ENCODE data around the gene INAVA. TPM values are rescaled to one million over a fixed set of nuclear protein-coding genes. Genes with fewer than 3 reads are reported as not detected.

INAVA gene
- total and polyA plus RNA-seq, 4 donors = 0.19 to 3.1 (median 0.50) TPM

GRCh38 chr1:200906491-200906890 lies 11.8 kb downstream of the INAVA start:
- Histone ChIP-seq H3K4me3 (ENCODE audit: low read depth in 1 of 3, low read length in 3 of 3) (no peak overlapping the region), H3K27ac (ENCODE audit: low read depth in 1 of 2, low read length in 2 of 2) (no peak overlapping the region), H3K36me3 (ENCODE audit: control insufficient read depth in 4 of 4, insufficient read depth in 3 of 4, low read depth in 1 of 4, low read length in 3 of 4) (no peaks in the 10 kb centered on the region), H3K9ac (ENCODE audit: low read depth in 1 of 2, low read length in 2 of 2) (no peak overlapping the region), H3K4me1 (ENCODE audit: control insufficient read depth in 4 of 4, insufficient read depth in 4 of 4, low read length in 3 of 4) (no peaks in the 10 kb centered on the region), H3K9me3 (ENCODE audit: control insufficient read depth in 4 of 4, low read length in 3 of 4) (no peaks in the 10 kb centered on the region), H3K27me3 (ENCODE audit: control insufficient read depth in 4 of 4, insufficient read depth in 4 of 4, low read length in 3 of 4) (no peaks in the 10 kb centered on the region)
- no peak for DNase-seq (ENCODE audit: low spot score)
- TF ChIP-seq MAX (IDR thresholded peaks at IDR 0.05) = no peak
- no peak for TF ChIP-seq EGR1 (IDR thresholded peaks at IDR 0.05; ENCODE audit: low read depth in 2 of 2)
- no peak for TF ChIP-seq FOXA2 (IDR thresholded peaks at IDR 0.05)
- 98% methylated on average over 2 of the region's 2 CpGs for WGBS

- TF ChIP-seq RAD21 (IDR thresholded peaks at IDR 0.05) = no peak
- TF ChIP-seq HNF4A (conservative IDR thresholded peaks at IDR 0.05) = no peak
- no peak for TF ChIP-seq HNF4G (IDR thresholded peaks at IDR 0.05)
- TF ChIP-seq NR2F2 (IDR thresholded peaks at IDR 0.05) = no peak
- TF ChIP-seq, protein P1, sequence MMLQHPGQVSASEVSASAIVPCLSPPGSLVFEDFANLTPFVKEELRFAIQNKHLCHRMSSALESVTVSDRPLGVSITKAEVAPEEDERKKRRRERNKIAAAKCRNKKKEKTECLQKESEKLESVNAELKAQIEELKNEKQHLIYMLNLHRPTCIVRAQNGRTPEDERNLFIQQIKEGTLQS (IDR thresholded peaks at IDR 0.05) = no peak
- no peak for TF ChIP-seq MAX (IDR thresholded peaks at IDR 0.05)
- no peak for TF ChIP-seq FOXA1 (IDR thresholded peaks at IDR 0.05)
- no peak for TF ChIP-seq CTCF (IDR thresholded peaks at IDR 0.05; ENCODE audit: low read depth, low read length, missing input control)
- no peak for TF ChIP-seq REST (IDR thresholded peaks at IDR 0.05)
- TF ChIP-seq GABPA (IDR thresholded peaks at IDR 0.05 in 1 of 2, conservative IDR thresholded peaks at IDR 0.05 in 1 of 2) = no peak
- no peak for TF ChIP-seq RXRA (IDR thresholded peaks at IDR 0.05)
- TF ChIP-seq YY1 (IDR thresholded peaks at IDR 0.05) = no peak
- Histone ChIP-seq H3K36me3 (ENCODE audit: control insufficient read depth in 4 of 4, insufficient read depth in 3 of 4, low read depth in 1 of 4, low read length in 3 of 4) (no peaks in the 10 kb centered on the region), H3K9ac (ENCODE audit: low read depth in 1 of 2, low read length in 2 of 2) (no peak overlapping the region), H3K27me3 (ENCODE audit: control insufficient read depth in 4 of 4, insufficient read depth in 4 of 4, low read length in 3 of 4) (no peaks in the 10 kb centered on the region), H3K27ac (ENCODE audit: low read depth in 1 of 2, low read length in 2 of 2) (no peak overlapping the region), H3K4me1 (ENCODE audit: control insufficient read depth in 4 of 4, insufficient read depth in 4 of 4, low read length in 3 of 4) (no peaks in the 10 kb centered on the region), H3K9me3 (ENCODE audit: control insufficient read depth in 4 of 4, low read length in 3 of 4) (no peaks in the 10 kb centered on the region), H3K4me3 (ENCODE audit: low read depth in 1 of 3, low read length in 3 of 3) (no peak overlapping the region)
- no peak for DNase-seq (ENCODE audit: low spot score)
- WGBS = 79% methylated on average over 5 of the region's 5 CpGs
Measured at GRCh38 chr1:200907611-200908097, 13.0 kb downstream of the INAVA start.

All from liver (tissue), 9 donors.